IMR-90 (cell line): ENCODE results near the gene PGLYRP3. TPM values are rescaled to one million over a fixed set of nuclear protein-coding genes. Genes with fewer than 3 reads are reported as not detected.

Source experiments
- ATAC-seq: fragments of 200-7000 bp; cut with Tn5 transposase; 2 replicates; pipeline ENCODE4 v1.9.1; 2020; ENCODE audit warnings: low read depth, mild to moderate bottlenecking, moderate library complexity
- BruUV-seq: library from RNA; stranded (reverse); fragments of 400-500 nt; replicated peaks from 2 replicates; lab custom pipeline; 2021; lab: Mats Ljungman, UMichigan
- CTCF ChIA-PET: fragments of 300-600 bp; formaldehyde crosslinking; extraction: SDS; loops from one replicate; lab custom pipeline; 2021; ENCODE audit warnings: antibody characterized with exemption; lab: Yijun Ruan, JAX
- POLR2A ChIA-PET: fragments of 300-600 bp; sonication (Branson Sonifier 250); formaldehyde crosslinking; loops from one replicate; lab custom pipeline; 2022; ENCODE audit warnings: antibody characterized with exemption; ENCODE audit not compliant: unreplicated experiment; lab: Charles Lee
- DNase-seq: peaks from one replicate; pipeline ENCODE4 v3.0.0; 2013
- H2AFZ ChIP-seq: replicated peaks from 2 replicates; pipeline ENCODE3; 2013; ENCODE audit warnings: low read length, mild to moderate bottlenecking; ENCODE audit not compliant: poor library complexity
- H2AK5ac ChIP-seq: 2 replicates; pipeline ENCODE4 v1.6.1; 2013; ENCODE audit warnings: low read depth, low read length, inconsistent platforms
- H2AK9ac ChIP-seq: replicated peaks from 2 replicates; pipeline ENCODE3; 2013; ENCODE audit warnings: mild to moderate bottlenecking, low read depth, low read length, moderate library complexity; ENCODE audit not compliant: poor library complexity
- H2BK120ac ChIP-seq: 2 replicates; pipeline ENCODE4 v1.6.1; 2013; ENCODE audit warnings: low read depth, low read length, inconsistent platforms
- H2BK15ac ChIP-seq: 3 replicates; pipeline ENCODE4 v1.6.1; 2013; ENCODE audit warnings: low read depth, low read length, inconsistent platforms
- H2BK20ac ChIP-seq: 2 replicates; pipeline ENCODE4 v1.6.1; 2013; ENCODE audit warnings: low read depth, mild to moderate bottlenecking, inconsistent platforms, low read length, moderate library complexity
- H2BK5ac ChIP-seq: 2 replicates; pipeline ENCODE4 v1.6.1; 2013; ENCODE audit warnings: mild to moderate bottlenecking, low read depth, low read length, inconsistent platforms; ENCODE audit not compliant: poor library complexity, severe bottlenecking
- H3K14ac ChIP-seq: replicated peaks from 2 replicates; pipeline ENCODE4 v1.6.1; 2013; ENCODE audit warnings: low read depth, low read length, inconsistent platforms
- H3K18ac ChIP-seq: 2 replicates; pipeline ENCODE4 v1.6.1; 2013; ENCODE audit warnings: low read depth, low read length, control low read depth
- H3K23ac ChIP-seq: 2 replicates; pipeline ENCODE4 v1.6.1; 2013; ENCODE audit warnings: low read depth, low read length, inconsistent platforms
- H3K27ac ChIP-seq: 2 replicates; pipeline ENCODE4 v1.5.1; 2013; ENCODE audit warnings: mild to moderate bottlenecking, control low read depth, low read length; ENCODE audit not compliant: insufficient read depth
- H3K27me3 ChIP-seq: 2 replicates; pipeline ENCODE4 v1.6.1; 2013; ENCODE audit warnings: low read length; ENCODE audit not compliant: control insufficient read depth, insufficient read depth
- H3K36me3 ChIP-seq: 2 replicates; pipeline ENCODE4 v1.6.1; 2013; ENCODE audit warnings: low read length, mixed read lengths; ENCODE audit not compliant: control insufficient read depth, insufficient read depth
- H3K4ac ChIP-seq: 2 replicates; pipeline ENCODE4 v1.6.1; 2013; ENCODE audit warnings: low read depth, low read length, inconsistent platforms
- H3K4me1 ChIP-seq: 2 replicates; pipeline ENCODE4 v1.6.1; 2013; ENCODE audit warnings: low read length, mixed read lengths; ENCODE audit not compliant: control insufficient read depth, insufficient read depth
- H3K4me2 ChIP-seq: 2 replicates; pipeline ENCODE4 v1.6.1; 2013; ENCODE audit warnings: low read depth, mild to moderate bottlenecking, control low read depth, low read length, moderate library complexity
- H3K4me3 ChIP-seq: 2 replicates; pipeline ENCODE4 v1.5.1; 2013; ENCODE audit warnings: low read depth, mild to moderate bottlenecking, control low read depth, low read length, moderate library complexity; ENCODE audit not compliant: insufficient read depth
- H3K56ac ChIP-seq: 2 replicates; pipeline ENCODE4 v1.6.1; 2013; ENCODE audit warnings: low read length, inconsistent platforms; ENCODE audit not compliant: insufficient read depth; ENCODE audit errors: extremely low read depth
- H3K79me1 ChIP-seq, 2 experiments: 2 replicates each; pipeline ENCODE4 v1.6.1; 2013; ENCODE audit warnings: low read length in 2 of 2, inconsistent platforms in 1 of 2, low read depth in 1 of 2
- H3K9ac ChIP-seq: 2 replicates; pipeline ENCODE4 v1.6.1; 2013; ENCODE audit warnings: low read depth, low read length, control low read depth
- H3K9me1 ChIP-seq: 2 replicates; pipeline ENCODE4 v1.6.1; 2013; ENCODE audit warnings: low read length, inconsistent platforms; ENCODE audit not compliant: insufficient read depth
- H3K9me3 ChIP-seq: 2 replicates; pipeline ENCODE4 v1.6.1; 2013; ENCODE audit warnings: low read length; ENCODE audit not compliant: control insufficient read depth, insufficient read depth
- H4K20me1 ChIP-seq: 2 replicates; pipeline ENCODE4 v1.6.1; 2013; ENCODE audit warnings: low read length, inconsistent platforms; ENCODE audit not compliant: insufficient read depth
- H4K5ac ChIP-seq: 2 replicates; pipeline ENCODE4 v1.6.1; 2013; ENCODE audit warnings: mild to moderate bottlenecking, low read depth, low read length, control low read depth
- H4K8ac ChIP-seq, 2 experiments: 2 replicates each; pipeline ENCODE4 v1.6.1; 2013; ENCODE audit warnings: low read depth in 2 of 2, low read length in 2 of 2, control low read depth in 1 of 2, inconsistent platforms in 1 of 2
- H4K91ac ChIP-seq: 2 replicates; pipeline ENCODE4 v1.6.1; 2013; ENCODE audit warnings: low read depth, low read length, inconsistent platforms; ENCODE audit not compliant: insufficient read depth
- BHLHE40 ChIP-seq: fragments of 150-350 bp; IDR thresholded peaks from 2 replicates; pipeline ENCODE4 v1.6.1; 2016; ENCODE audit warnings: mild to moderate bottlenecking, low read depth, low read length
- CEBPB ChIP-seq: IDR thresholded peaks from 2 replicates; pipeline ENCODE4 v1.6.1; 2012; ENCODE audit warnings: low read depth, low read length, improper control_type of control experiment
- CHD1 ChIP-seq: IDR thresholded peaks from 2 replicates; pipeline ENCODE4 v1.6.1; 2012; ENCODE audit warnings: low read depth, low read length, improper control_type of control experiment
- FOS ChIP-seq: fragments of 150-350 bp; IDR thresholded peaks from 2 replicates; pipeline ENCODE4 v1.6.1; 2016; ENCODE audit warnings: low read depth, low read length
- MAFK ChIP-seq: IDR thresholded peaks from 2 replicates; pipeline ENCODE4 v1.6.1; 2012; ENCODE audit warnings: low read depth, low read length, improper control_type of control experiment
- MAZ ChIP-seq: IDR thresholded peaks from 2 replicates; pipeline ENCODE4 v1.6.1; 2012; ENCODE audit warnings: low read depth, mild to moderate bottlenecking, low read length, improper control_type of control experiment, moderate library complexity, borderline replicate concordance
- MXI1 ChIP-seq: IDR thresholded peaks from 2 replicates; pipeline ENCODE4 v1.6.1; 2012; ENCODE audit warnings: low read depth, mild to moderate bottlenecking, low read length, moderate library complexity, borderline replicate concordance
- NFE2L2 ChIP-seq: fragments of 150-350 bp; IDR thresholded peaks from 2 replicates; pipeline ENCODE4 v1.6.1; 2016; ENCODE audit warnings: low read depth, mild to moderate bottlenecking, low read length
- POLR2A ChIP-seq: IDR thresholded peaks from 2 replicates; pipeline ENCODE4 v1.6.1; 2012; ENCODE audit warnings: mild to moderate bottlenecking, low read depth, low read length
- RAD21 ChIP-seq: IDR thresholded peaks from 2 replicates; pipeline ENCODE4 v1.6.1; 2012; ENCODE audit warnings: low read length, improper control_type of control experiment
- RCOR1 ChIP-seq: IDR thresholded peaks from 2 replicates; pipeline ENCODE4 v1.6.1; 2012; ENCODE audit warnings: mild to moderate bottlenecking, low read length, improper control_type of control experiment; ENCODE audit not compliant: insufficient replicate concordance
- SMC3 ChIP-seq: fragments of 150-350 bp; IDR thresholded peaks from 2 replicates; pipeline ENCODE4 v1.6.1; 2016; ENCODE audit warnings: low read depth, mild to moderate bottlenecking, antibody characterized with exemption, low read length, moderate library complexity
- WGBS, 2 experiments: methylation state at CpG; one replicate each; pipeline versions ENCODE4 v1.1.5 to v1.1.7; 2013; ENCODE audit warnings: missing lambda C conversion rate in 2 of 2; ENCODE audit not compliant: insufficient read length in 1 of 2; ENCODE audit errors: extremely low coverage in 2 of 2; 5-methylcytosine and 5-hydroxymethylcytosine counted together
- dilution Hi-C: fragments of 300-500 bp; cut with HindIII; formaldehyde crosslinking; loops from one replicate; pipeline ENCODE4 v1.14.3; 2018; ENCODE audit warnings: low sequenced_read_pairs; ENCODE audit not compliant: unreplicated experiment
- in situ Hi-C: fragments of 300-500 bp; cut with MboI; formaldehyde crosslinking; loops from 3 replicates; pipeline ENCODE4 v1.14.3; 2019; ENCODE audit warnings: low sequenced_read_pairs, inconsistent platforms, mixed read lengths
- intact Hi-C: fragments of 100-400 bp; cut with micrococcal nuclease; formaldehyde crosslinking; loops from 2 replicates; pipeline ENCODE4 v1.10.0; 2022
- polyA plus RNA-seq, 3 experiments: library from polyadenylated mRNA; depleted of rRNA; stranded (reverse); fragments of >200 nt; gene quantifications; 2 replicates each; pipeline ENCODE4 v1.2.3, GENCODE V29; 2012; ENCODE audit warnings: low replicate concordance in 1 of 3
- total RNA-seq: library from RNA; depleted of rRNA; stranded (reverse); fragments of >200 nt; gene quantifications from 2 replicates; pipeline ENCODE4 v1.2.3, GENCODE V29; 2012
- TF ChIP-seq, protein P1 (sequence below): conservative IDR thresholded peaks from 2 replicates; pipeline ENCODE4 v1.5.1; 2012; ENCODE audit warnings: mild to moderate bottlenecking, low read depth, low read length, improper control_type of control experiment
- TF ChIP-seq, protein P2 (sequence below): fragments of 150-350 bp; IDR thresholded peaks from 2 replicates; pipeline ENCODE4 v1.6.1; 2016; ENCODE audit warnings: low read depth, mild to moderate bottlenecking, low read length, moderate library complexity, borderline replicate concordance
- TF ChIP-seq, protein P3 (sequence below): fragments of 150-350 bp; IDR thresholded peaks from 2 replicates; pipeline ENCODE4 v1.6.1; 2017; ENCODE audit warnings: mild to moderate bottlenecking, antibody characterized with exemption, low read length, low read depth

Gene PGLYRP3
- total and polyA plus RNA-seq, 2 of the 4 experiments (the other 2 are of a cell fraction), result not detected

DNA sequence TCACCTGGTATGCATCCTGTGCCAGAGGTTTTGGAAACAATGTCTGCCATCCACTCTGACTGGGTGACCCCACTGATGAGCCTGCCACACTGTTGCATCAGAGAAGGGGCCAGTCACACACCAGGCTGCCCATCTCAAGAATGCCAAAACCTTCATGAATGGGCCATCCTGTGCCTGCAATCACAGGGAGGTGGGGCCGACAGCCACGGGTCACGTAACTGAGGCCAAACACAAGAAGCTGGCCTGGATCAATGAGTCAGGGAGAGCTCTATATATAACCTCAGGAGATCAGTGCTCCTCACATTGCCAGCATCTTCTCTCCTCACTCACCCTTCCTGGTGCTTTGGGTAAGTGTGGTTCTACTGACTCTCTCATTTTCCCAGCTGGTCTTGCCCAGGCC, 53.4 kb downstream of the PGLYRP3 start, which contains the start of gene LORICRIN:
Gene LORICRIN, plus strand, starts transcription at position 301 of the 400 bp plus-strand sequence. CDS start 1,263 bp downstream, outside the sequence.
- no peak within 1 kb of the TSS for H2AK9ac ChIP-seq
- dilution Hi-C loops (no loop called here), in situ Hi-C loops (no loop called here), intact Hi-C loops (no loop called here)
- H3K4ac ChIP-seq, result no peak within 1 kb of the TSS
- H3K4me3 ChIP-seq, result no peak within 1 kb of the TSS
- H3K18ac ChIP-seq, result no peak within 1 kb of the TSS
- no peak within 1 kb of the TSS for H2BK120ac ChIP-seq
- H3K4me2 ChIP-seq, result no peak within 1 kb of the TSS
- no peak within 1 kb of the TSS for H4K8ac ChIP-seq
- no TSS peak for BruUV-seq
- H4K20me1 ChIP-seq, result no peaks in the 10 kb centered on the region
- ChIA-PET POLR2A (no interaction called here), CTCF (no interaction called here)
- no peaks in the 10 kb centered on the region for H3K36me3 ChIP-seq
- no peak within 1 kb of the TSS for H4K5ac ChIP-seq
- H2AK5ac ChIP-seq, result no peak within 1 kb of the TSS
- H3K27ac ChIP-seq, result no peak within 1 kb of the TSS
- no peak within 1 kb of the TSS for H2BK5ac ChIP-seq
- H4K91ac ChIP-seq, result no peak within 1 kb of the TSS
- H3K9ac ChIP-seq, result no peak within 1 kb of the TSS
- peaks cover 27% of the 10 kb centered on the region for H3K27me3 ChIP-seq
- WGBS, 2 experiments, result no CpG with 5 or more reads among the region's 3 CpGs
- no peaks in the 10 kb centered on the region for H3K9me3 ChIP-seq
- no peaks in the 10 kb centered on the region for H3K4me1 ChIP-seq
- DNase-seq (no peak), ATAC-seq (no peak)
- no peak within 1 kb of the TSS for H3K56ac ChIP-seq
- H2BK15ac ChIP-seq, result no peak within 1 kb of the TSS
- H3K23ac ChIP-seq, result no peak within 1 kb of the TSS
- TF ChIP-seq SMC3 (no peak), CEBPB (no peak), POLR2A (no peak), FOS (no peak), NFE2L2 (no peak), RCOR1 (no peak), MXI1 (no peak), MAZ (no peak), CHD1 (no peak), BHLHE40 (no peak), MAFK (no peak), RAD21 (no peak)
- TF ChIP-seq, protein P1, sequence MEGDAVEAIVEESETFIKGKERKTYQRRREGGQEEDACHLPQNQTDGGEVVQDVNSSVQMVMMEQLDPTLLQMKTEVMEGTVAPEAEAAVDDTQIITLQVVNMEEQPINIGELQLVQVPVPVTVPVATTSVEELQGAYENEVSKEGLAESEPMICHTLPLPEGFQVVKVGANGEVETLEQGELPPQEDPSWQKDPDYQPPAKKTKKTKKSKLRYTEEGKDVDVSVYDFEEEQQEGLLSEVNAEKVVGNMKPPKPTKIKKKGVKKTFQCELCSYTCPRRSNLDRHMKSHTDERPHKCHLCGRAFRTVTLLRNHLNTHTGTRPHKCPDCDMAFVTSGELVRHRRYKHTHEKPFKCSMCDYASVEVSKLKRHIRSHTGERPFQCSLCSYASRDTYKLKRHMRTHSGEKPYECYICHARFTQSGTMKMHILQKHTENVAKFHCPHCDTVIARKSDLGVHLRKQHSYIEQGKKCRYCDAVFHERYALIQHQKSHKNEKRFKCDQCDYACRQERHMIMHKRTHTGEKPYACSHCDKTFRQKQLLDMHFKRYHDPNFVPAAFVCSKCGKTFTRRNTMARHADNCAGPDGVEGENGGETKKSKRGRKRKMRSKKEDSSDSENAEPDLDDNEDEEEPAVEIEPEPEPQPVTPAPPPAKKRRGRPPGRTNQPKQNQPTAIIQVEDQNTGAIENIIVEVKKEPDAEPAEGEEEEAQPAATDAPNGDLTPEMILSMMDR, result no peak
- TF ChIP-seq, protein P2, sequence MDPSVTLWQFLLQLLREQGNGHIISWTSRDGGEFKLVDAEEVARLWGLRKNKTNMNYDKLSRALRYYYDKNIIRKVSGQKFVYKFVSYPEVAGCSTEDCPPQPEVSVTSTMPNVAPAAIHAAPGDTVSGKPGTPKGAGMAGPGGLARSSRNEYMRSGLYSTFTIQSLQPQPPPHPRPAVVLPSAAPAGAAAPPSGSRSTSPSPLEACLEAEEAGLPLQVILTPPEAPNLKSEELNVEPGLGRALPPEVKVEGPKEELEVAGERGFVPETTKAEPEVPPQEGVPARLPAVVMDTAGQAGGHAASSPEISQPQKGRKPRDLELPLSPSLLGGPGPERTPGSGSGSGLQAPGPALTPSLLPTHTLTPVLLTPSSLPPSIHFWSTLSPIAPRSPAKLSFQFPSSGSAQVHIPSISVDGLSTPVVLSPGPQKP, result no peak
- TF ChIP-seq, protein P3, sequence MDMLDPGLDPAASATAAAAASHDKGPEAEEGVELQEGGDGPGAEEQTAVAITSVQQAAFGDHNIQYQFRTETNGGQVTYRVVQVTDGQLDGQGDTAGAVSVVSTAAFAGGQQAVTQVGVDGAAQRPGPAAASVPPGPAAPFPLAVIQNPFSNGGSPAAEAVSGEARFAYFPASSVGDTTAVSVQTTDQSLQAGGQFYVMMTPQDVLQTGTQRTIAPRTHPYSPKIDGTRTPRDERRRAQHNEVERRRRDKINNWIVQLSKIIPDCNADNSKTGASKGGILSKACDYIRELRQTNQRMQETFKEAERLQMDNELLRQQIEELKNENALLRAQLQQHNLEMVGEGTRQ, result no peak
- H2AFZ ChIP-seq, result no peak within 1 kb of the TSS
- no peaks in the 10 kb centered on the region for H3K79me1 ChIP-seq
- no peak within 1 kb of the TSS for H3K14ac ChIP-seq
- H2BK20ac ChIP-seq, result no peak within 1 kb of the TSS
- no peaks in the 10 kb centered on the region for H3K9me1 ChIP-seq
